BJ (cell line): ENCODE results near the gene TBCEL. TPM values are rescaled to one million over a fixed set of nuclear protein-coding genes. Genes with fewer than 3 reads are reported as not detected.

ENCODE experiments used
- CTCF ChIA-PET: fragments of 350-600 bp; formaldehyde crosslinking; extraction: SDS; loops from one replicate; lab custom pipeline; 2021; ENCODE audit warnings: antibody characterized with exemption, inconsistent platforms; lab: Yijun Ruan, JAX
- POLR2A ChIA-PET: fragments of 300-600 bp; sonication (Branson Sonifier 250); formaldehyde crosslinking; extraction: SDS; loops from one replicate; lab custom pipeline; 2021; ENCODE audit warnings: antibody characterized with exemption; lab: Charles Lee
- DNase-seq: peaks from one replicate; pipeline ENCODE4 v3.0.0-alpha.2; 2011; ENCODE audit warnings: low read depth
- H3K27me3 ChIP-seq: 2 replicates; pipeline ENCODE4 v1.6.0; 2011; ENCODE audit warnings: low read length; ENCODE audit not compliant: control insufficient read depth, insufficient read depth
- H3K36me3 ChIP-seq: 2 replicates; pipeline ENCODE4 v1.5.1; 2011; ENCODE audit warnings: low read length; ENCODE audit not compliant: control insufficient read depth, insufficient read depth
- H3K4me3 ChIP-seq: 2 replicates; pipeline ENCODE4 v1.5.1; 2011; ENCODE audit warnings: low read depth, mild to moderate bottlenecking, control low read depth, low read length
- CTCF ChIP-seq: IDR thresholded peaks from 2 replicates; pipeline ENCODE4 v1.5.1; 2011; ENCODE audit warnings: low read depth, mild to moderate bottlenecking, control low read depth, inconsistent platforms, low read length, moderate library complexity; ENCODE audit not compliant: insufficient read depth
- polyA plus RNA-seq: library from polyadenylated mRNA; depleted of rRNA; stranded (reverse); fragments of >200 nt; gene quantifications from 2 replicates; pipeline ENCODE4 v1.2.3, GENCODE V29; 2011; rRNA removed

TBCEL gene
- polyA plus RNA-seq, 1 experiment, result 8.6 TPM

- H3K36me3 ChIP-seq, result no peaks in the 10 kb centered on the region
- no peak for TF ChIP-seq CTCF
- ChIA-PET CTCF (no interaction called here), POLR2A (no interaction called here)
- H3K27me3 ChIP-seq, result no peaks in the 10 kb centered on the region
- no peak for DNase-seq
- no peak overlapping the region for H3K4me3 ChIP-seq
Measured at GRCh38 chr11:121132211-121132976, 108.5 kb downstream of the TBCEL start.

GRCh38 chr11:121134741-121135312 is 110.9 kb downstream of the TBCEL start:
- no peak for TF ChIP-seq CTCF
- H3K27me3 ChIP-seq, result no peaks in the 10 kb centered on the region
- CTCF ChIA-PET, result no interaction called here
- H3K36me3 ChIP-seq, result no peaks in the 10 kb centered on the region
- no peak overlapping the region for H3K4me3 ChIP-seq
- DNase-seq, result no peak
- POLR2A ChIA-PET, result no interaction called here

- CTCF ChIA-PET, result no interaction called here
- no peak for TF ChIP-seq CTCF
Measured at GRCh38 chr11:121137005-121137404, 113.1 kb downstream of the TBCEL start.

GRCh38 chr11:121138259-121138658 is 114.4 kb downstream of the TBCEL start:
- CTCF ChIA-PET, result no interaction called here
- no peak for DNase-seq
- TF ChIP-seq CTCF, result no peak
- Histone ChIP-seq H3K4me3 (no peak overlapping the region), H3K36me3 (no peaks in the 10 kb centered on the region), H3K27me3 (no peaks in the 10 kb centered on the region)
- POLR2A ChIA-PET, result no interaction called here

More at GRCh38 chr11:121137005-121137404, 113.1 kb downstream of the TBCEL start:
- POLR2A ChIA-PET, result no interaction called here
- H3K36me3 ChIP-seq, result no peaks in the 10 kb centered on the region
- H3K4me3 ChIP-seq, result no peak overlapping the region
- H3K27me3 ChIP-seq, result no peaks in the 10 kb centered on the region
- no peak for DNase-seq

- Histone ChIP-seq H3K36me3 (no peaks in the 10 kb centered on the region), H3K4me3 (no peak overlapping the region), H3K27me3 (no peaks in the 10 kb centered on the region)
- no peak for TF ChIP-seq CTCF
- CTCF ChIA-PET, result no interaction called here
- POLR2A ChIA-PET, result no interaction called here
- no peak for DNase-seq
Measured at GRCh38 chr11:121140369-121140768, 116.5 kb downstream of the TBCEL start.

Other genes starting within 250 kb of the TBCEL start
- 0.43 and 0.76 TPM in 2 replicates for gene TECTA, start 77.1 kb downstream of the TBCEL start, polyA plus RNA-seq